Measurements from ENCODE around the gene SASH1.

GRCh38 chr6:148358196-148358785 lies 15.7 kb downstream of the SASH1 start:
- TF ChIP-seq CTCF (IDR thresholded peaks at IDR 0.05; ENCODE audit: low read length) (no peak), EZH2 (optimal IDR thresholded peaks at IDR 0.05; ENCODE audit: low read depth, low read length) (no peak), EZH2phosphoT487 (IDR thresholded peaks at IDR 0.05; ENCODE audit: low read length) (no peak)
